Duodenal mucosa (tissue), 2 donors: Measurements from ENCODE around the gene MC5R.

Experiments used
- H3K27ac ChIP-seq: one replicate; pipeline ENCODE4 v1.7.0; 2013; ENCODE audit warnings: low read depth, low read length
- H3K27me3 ChIP-seq, 2 donors: one replicate each; pipeline ENCODE4 v1.7.0; 2013; ENCODE audit warnings: low read length in 2 of 2, control low read depth in 1 of 2; ENCODE audit not compliant: insufficient read depth in 2 of 2, control insufficient read depth in 1 of 2
- H3K36me3 ChIP-seq, 2 donors: one replicate each; pipeline ENCODE4 v1.7.0; 2013; ENCODE audit warnings: low read length in 2 of 2, control low read depth in 1 of 2; ENCODE audit not compliant: insufficient read depth in 2 of 2, control insufficient read depth in 1 of 2
- H3K4me1 ChIP-seq, 2 donors: one replicate each; pipeline ENCODE4 v1.7.0; 2013; ENCODE audit warnings: low read length in 2 of 2, control low read depth in 1 of 2; ENCODE audit not compliant: insufficient read depth in 2 of 2, control insufficient read depth in 1 of 2
- H3K4me3 ChIP-seq, 2 donors: one replicate each; pipeline ENCODE4 v1.7.0; 2013; ENCODE audit warnings: low read length in 2 of 2, low read depth in 1 of 2
- H3K9ac ChIP-seq, 2 donors: one replicate each; pipeline ENCODE4 v1.7.0; 2013; ENCODE audit warnings: low read length in 2 of 2, low read depth in 1 of 2
- H3K9me3 ChIP-seq, 2 donors: one replicate each; pipeline ENCODE4 v1.7.0; 2013; ENCODE audit warnings: low read length in 2 of 2, control low read depth in 1 of 2; ENCODE audit not compliant: control insufficient read depth in 1 of 2

Gene MC5R

GRCh38 chr18:13808294-13809042, 15.5 kb upstream of the MC5R start:
- Histone ChIP-seq H3K27me3 (no peaks in the 10 kb centered on the region), H3K9ac (no peak overlapping the region), H3K36me3 (no peaks in the 10 kb centered on the region), H3K4me3 (peak overlapping the region in 1 of 2 donors; percentile 34), H3K9me3 (no peaks in the 10 kb centered on the region), H3K27ac (no peak overlapping the region), H3K4me1 (peaks cover 25 to 36% of the 10 kb centered on the region in 2 donors)

- Histone ChIP-seq H3K4me1 (peaks cover 25 to 36% of the 10 kb centered on the region in 2 donors), H3K27me3 (no peaks in the 10 kb centered on the region), H3K27ac (no peak overlapping the region), H3K36me3 (no peaks in the 10 kb centered on the region), H3K4me3 (peak overlapping the region in 1 of 2 donors; percentile 34), H3K9me3 (no peaks in the 10 kb centered on the region), H3K9ac (no peak overlapping the region)
These were observed 14.9 kb upstream of the MC5R start for GRCh38 chr18:13809043-13809430.

GRCh38 chr18:13809531-13810255, 14.3 kb upstream of the MC5R start:
- peaks cover 25 to 36% of the 10 kb centered on the region in 2 donors for H3K4me1 ChIP-seq
- no peak overlapping the region for H3K9ac ChIP-seq
- H3K27me3 ChIP-seq: no peaks in the 10 kb centered on the region
- no peaks in the 10 kb centered on the region for H3K36me3 ChIP-seq
- H3K9me3 ChIP-seq: no peaks in the 10 kb centered on the region
- H3K4me3 ChIP-seq: no peak overlapping the region
- no peak overlapping the region for H3K27ac ChIP-seq

GRCh38 chr18:13810950-13811485, 12.9 kb upstream of the MC5R start:
- H3K4me3 ChIP-seq: no peak overlapping the region
- H3K9me3 ChIP-seq: no peaks in the 10 kb centered on the region

GRCh38 chr18:13811993-13812392, 12.0 kb upstream of the MC5R start:
- peaks cover 23 to 36% of the 10 kb centered on the region in 2 donors for H3K4me1 ChIP-seq
- H3K27ac ChIP-seq: no peak overlapping the region
- H3K36me3 ChIP-seq: no peaks in the 10 kb centered on the region
- H3K4me3 ChIP-seq: no peak overlapping the region
- H3K9me3 ChIP-seq: no peaks in the 10 kb centered on the region
- no peaks in the 10 kb centered on the region for H3K27me3 ChIP-seq
- no peak overlapping the region for H3K9ac ChIP-seq

More at GRCh38 chr18:13810950-13811485, 12.9 kb upstream of the MC5R start:
- no peak overlapping the region for H3K27ac ChIP-seq
- H3K36me3 ChIP-seq: no peaks in the 10 kb centered on the region
- H3K4me1 ChIP-seq: peaks cover 25 to 36% of the 10 kb centered on the region in 2 donors
- no peaks in the 10 kb centered on the region for H3K27me3 ChIP-seq
- H3K9ac ChIP-seq: no peak overlapping the region

- Histone ChIP-seq H3K27me3 (no peaks in the 10 kb centered on the region), H3K27ac (no peak overlapping the region), H3K9ac (no peak overlapping the region)
These were observed 10.6 kb upstream of the MC5R start for GRCh38 chr18:13813271-13813849.

GRCh38 chr18:13826209-13826608, 2.3 kb downstream of the MC5R start:
- Histone ChIP-seq H3K9ac (no peak overlapping the region), H3K4me1 (peaks cover 0 to 3% of the 10 kb centered on the region in 2 donors), H3K27me3 (peaks cover 19 to 28% of the 10 kb centered on the region in 2 donors), H3K27ac (no peak overlapping the region), H3K36me3 (no peaks in the 10 kb centered on the region), H3K9me3 (no peaks in the 10 kb centered on the region), H3K4me3 (no peak overlapping the region)

More at GRCh38 chr18:13813271-13813849, 10.6 kb upstream of the MC5R start:
- Histone ChIP-seq H3K4me3 (no peak overlapping the region), H3K4me1 (peaks cover 14 to 23% of the 10 kb centered on the region in 2 donors), H3K9me3 (no peaks in the 10 kb centered on the region), H3K36me3 (no peaks in the 10 kb centered on the region)

GRCh38 chr18:13831864-13832508, 8.0 kb downstream of the MC5R start:
- no peak overlapping the region for H3K4me3 ChIP-seq
- H3K9me3 ChIP-seq: no peaks in the 10 kb centered on the region
- H3K9ac ChIP-seq: no peak overlapping the region
- no peaks in the 10 kb centered on the region for H3K36me3 ChIP-seq
- H3K27me3 ChIP-seq: peaks cover 11 to 21% of the 10 kb centered on the region in 2 donors
- no peak overlapping the region for H3K27ac ChIP-seq
- H3K4me1 ChIP-seq: no peaks in the 10 kb centered on the region

GRCh38 chr18:13834496-13835015, 10.6 kb downstream of the MC5R start:
- peaks cover 11 to 18% of the 10 kb centered on the region in 2 donors for H3K27me3 ChIP-seq
- no peaks in the 10 kb centered on the region for H3K9me3 ChIP-seq
- no peak overlapping the region for H3K4me3 ChIP-seq
- H3K9ac ChIP-seq: no peak overlapping the region
- H3K27ac ChIP-seq: no peak overlapping the region
- H3K36me3 ChIP-seq: no peaks in the 10 kb centered on the region
- H3K4me1 ChIP-seq: no peaks in the 10 kb centered on the region
